GM18526 (cell line): ENCODE measurements around the gene ALDH3B2.

Experiments
- POLR2A ChIP-seq: IDR thresholded peaks from 3 replicates; pipeline ENCODE4 v1.6.1; 2011; ENCODE audit not compliant: insufficient read length; ENCODE audit errors: extremely low read depth

ALDH3B2 gene

GRCh38 chr11:67634366-67635230 is 39.8 kb downstream of the ALDH3B2 start:
- no peak for TF ChIP-seq POLR2A

GRCh38 chr11:67633758-67634365 is 40.6 kb downstream of the ALDH3B2 start:
- no peak for TF ChIP-seq POLR2A

GRCh38 chr11:67632982-67633755 is 41.3 kb downstream of the ALDH3B2 start:
- TF ChIP-seq POLR2A, result no peak

GRCh38 chr11:67632175-67632981 is 42.0 kb downstream of the ALDH3B2 start:
- no peak for TF ChIP-seq POLR2A

GRCh38 chr11:67631853-67632174 is 42.6 kb downstream of the ALDH3B2 start:
- TF ChIP-seq POLR2A, result no peak

GRCh38 chr11:67631411-67631810 is 43.0 kb downstream of the ALDH3B2 start:
- TF ChIP-seq POLR2A, result no peak

GRCh38 chr11:67630943-67631331 is 43.5 kb downstream of the ALDH3B2 start:
- no peak for TF ChIP-seq POLR2A

- peak; percentile 67 for TF ChIP-seq POLR2A
These were observed 44.0 kb downstream of the ALDH3B2 start for GRCh38 chr11:67630228-67630942.

GRCh38 chr11:67629386-67630227 is 44.8 kb downstream of the ALDH3B2 start, which contains the start of gene NUDT8:
TSS of gene NUDT8 (minus strand) at chr11:67629937. CDS start at chr11:67629911, 26 bp downstream.
- peak; percentile 62 for TF ChIP-seq POLR2A

GRCh38 chr11:67628710-67629385 is 45.6 kb downstream of the ALDH3B2 start:
- TF ChIP-seq POLR2A, result no peak

GRCh38 chr11:67627812-67628624 is 46.4 kb downstream of the ALDH3B2 start:
- no peak for TF ChIP-seq POLR2A

- no peak for TF ChIP-seq POLR2A
These were observed 47.0 kb downstream of the ALDH3B2 start for GRCh38 chr11:67627441-67627811.
